GM19455 (cell line): ENCODE results near the gene NSDHL.
A peak's percentile ranks its signal among the peaks of the same experiment; 100 is the strongest.
"Not testable (repeated sequence)": the region's sequence is repeated elsewhere in the genome, so short reads cannot be mapped to it uniquely, and the experiment has no call there.

Experiments
- ATAC-seq: cut with Tn5 transposase; IDR thresholded peaks from one replicate; pipeline ENCODE4 v1.9.1; 2021; ENCODE audit not compliant: unreplicated experiment

NSDHL gene

GRCh38 chrX:152830312-152831305 lies at the start of gene NSDHL, which contains the start of gene CETN2:
Gene NSDHL (plus strand): TSS chrX:152831063. CDS start chrX:152846325, 15,262 bp downstream.
Gene CETN2 (minus strand): TSS chrX:152830757. CDS start chrX:152830710, 47 bp downstream.
- peak; percentile 98 for ATAC-seq

GRCh38 chrX:152787062-152787461 lies 43.8 kb upstream of the NSDHL start:
- not testable (repeated sequence) for ATAC-seq

GRCh38 chrX:152798945-152799344 lies 31.9 kb upstream of the NSDHL start:
- no peak for ATAC-seq

GRCh38 chrX:152806035-152806434 lies 24.8 kb upstream of the NSDHL start:
- no peak for ATAC-seq

GRCh38 chrX:152810403-152810802 lies 20.5 kb upstream of the NSDHL start:
- ATAC-seq: no peak

- no peak for ATAC-seq
Observed at GRCh38 chrX:152813206-152813605, 17.7 kb upstream of the NSDHL start.

- ATAC-seq: no peak
Observed at GRCh38 chrX:152814048-152814447, 16.8 kb upstream of the NSDHL start.

- no peak for ATAC-seq
Observed at GRCh38 chrX:152817078-152817764, 13.6 kb upstream of the NSDHL start.

- no peak for ATAC-seq
Observed at GRCh38 chrX:152818356-152818755, 12.5 kb upstream of the NSDHL start.

GRCh38 chrX:152819266-152819665 lies 11.6 kb upstream of the NSDHL start:
- no peak for ATAC-seq

GRCh38 chrX:152819732-152820131 lies 11.1 kb upstream of the NSDHL start:
- no peak for ATAC-seq

GRCh38 chrX:152821145-152821765 lies 9.6 kb upstream of the NSDHL start:
- ATAC-seq: no peak

- ATAC-seq: no peak
Observed at GRCh38 chrX:152822383-152823086, 8.3 kb upstream of the NSDHL start.

GRCh38 chrX:152823657-152824056 lies 7.2 kb upstream of the NSDHL start:
- ATAC-seq: no peak

GRCh38 chrX:152824841-152825374 lies 6.0 kb upstream of the NSDHL start:
- ATAC-seq: no peak

GRCh38 chrX:152831391-152831790 lies 528 bp downstream of the NSDHL start:
- no peak for ATAC-seq

GRCh38 chrX:152832520-152832919 lies 1.7 kb downstream of the NSDHL start:
- ATAC-seq: no peak

GRCh38 chrX:152833378-152833777 lies 2.5 kb downstream of the NSDHL start:
- ATAC-seq: no peak

- ATAC-seq: not testable (repeated sequence)
Observed at GRCh38 chrX:152835470-152835869, 4.6 kb downstream of the NSDHL start.

- no peak for ATAC-seq
Observed at GRCh38 chrX:152842772-152843338, 12.0 kb downstream of the NSDHL start.
